Measurements from ENCODE around the gene TMEM26.
"Not testable (repeated sequence)": the region's sequence is repeated elsewhere in the genome, so short reads cannot be mapped to it uniquely, and the experiment has no call there.

The TMEM26 gene

GRCh38 chr10:61398366-61399129 lies 54.6 kb downstream of the TMEM26 start:
- DNase-seq: no peak

GRCh38 chr10:61397175-61397986 lies 55.8 kb downstream of the TMEM26 start:
- DNase-seq: no peak

DNA sequence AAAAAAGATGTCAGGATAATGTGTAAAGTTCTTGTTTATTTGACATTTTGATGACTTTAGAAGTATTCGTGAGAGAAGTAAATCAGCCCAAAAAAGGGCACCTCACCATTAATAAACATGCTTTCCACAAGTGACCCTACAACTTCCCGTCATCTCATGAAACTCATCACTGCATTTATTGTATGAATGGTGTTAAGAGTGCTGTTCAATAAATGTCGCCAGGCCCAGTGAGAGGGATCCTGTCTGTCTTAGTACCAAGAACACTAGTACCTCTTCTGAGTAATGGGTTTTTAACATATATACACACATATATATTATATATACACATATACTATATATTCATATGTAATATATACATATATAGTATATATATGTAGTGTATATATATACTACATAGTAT lies 61.9 kb downstream of the TMEM26 start:
- no peak for DNase-seq

- no peak for DNase-seq
These were observed 62.3 kb downstream of the TMEM26 start for GRCh38 chr10:61390851-61391250.

- DNase-seq: no peak
These were observed 63.3 kb downstream of the TMEM26 start for GRCh38 chr10:61389887-61390286.

DNA sequence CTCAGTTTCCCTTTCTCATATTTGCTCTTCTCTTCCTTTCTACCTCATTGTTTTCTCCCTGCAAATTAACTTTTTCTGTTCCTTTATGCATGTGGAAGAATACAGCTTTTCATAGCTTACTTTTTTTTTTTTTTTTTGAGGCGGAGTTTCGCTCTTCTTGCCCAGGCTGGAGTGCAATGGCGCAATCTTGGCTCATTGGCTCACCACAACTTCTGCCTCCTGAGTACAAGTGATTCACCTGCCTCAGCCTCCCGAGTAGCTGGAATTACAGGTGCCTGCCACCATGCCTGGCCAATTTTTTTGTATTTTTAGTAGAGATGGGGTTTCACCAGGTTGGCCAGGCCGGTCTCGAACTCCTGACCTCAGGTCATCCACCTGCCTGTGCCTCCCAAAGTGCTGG lies 64.2 kb downstream of the TMEM26 start:
- DNase-seq: not testable (repeated sequence)

GRCh38 chr10:61385231-61386001 lies 67.8 kb downstream of the TMEM26 start:
- no peak for DNase-seq

GRCh38 chr10:61381153-61381552 lies 72.0 kb downstream of the TMEM26 start:
- not testable (repeated sequence) for DNase-seq

GRCh38 chr10:61378865-61379264 lies 74.3 kb downstream of the TMEM26 start:
- no peak for DNase-seq

GRCh38 chr10:61376908-61377368 lies 76.2 kb downstream of the TMEM26 start:
- no peak for DNase-seq

GRCh38 chr10:61376377-61376776 lies 76.8 kb downstream of the TMEM26 start:
- DNase-seq: no peak

DNA sequence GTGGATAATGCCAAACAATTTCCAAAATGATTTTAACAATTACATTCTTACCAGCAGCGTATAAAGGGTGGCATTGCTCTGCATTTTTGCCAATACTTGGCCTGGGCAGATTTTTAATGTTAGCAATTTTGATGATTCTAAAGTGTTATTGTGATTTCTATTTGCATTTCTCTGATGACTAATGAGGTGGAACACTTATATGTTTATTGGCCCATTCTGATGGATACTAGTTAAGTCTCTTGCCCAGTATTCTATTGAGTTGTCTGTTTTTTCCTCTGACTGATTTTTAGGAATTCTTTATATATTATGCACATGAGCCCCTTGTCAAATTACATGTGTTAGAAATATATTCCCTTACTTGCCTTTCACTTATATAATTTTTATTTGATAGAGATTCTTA lies 86.8 kb downstream of the TMEM26 start:
- DNase-seq: no peak

DNA sequence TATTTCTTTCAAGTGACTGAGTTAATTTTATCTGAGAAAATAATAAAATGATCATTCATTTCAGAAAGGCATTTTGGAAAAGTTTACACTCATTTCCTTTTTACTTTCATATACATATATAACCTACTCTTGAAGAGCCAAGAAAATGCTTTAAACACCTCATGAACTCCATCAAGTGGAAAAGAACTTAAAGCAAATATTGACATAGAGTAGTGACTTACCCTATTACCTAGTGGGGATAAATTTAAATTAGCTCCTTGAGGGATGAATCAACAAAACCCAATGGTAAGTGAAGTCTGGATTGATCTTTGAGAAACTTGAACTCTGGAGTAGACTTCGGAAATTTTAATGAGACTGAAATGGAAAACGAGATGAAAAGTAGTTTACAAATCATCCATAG lies 88.6 kb downstream of the TMEM26 start:
- no peak for DNase-seq

GRCh38 chr10:61363006-61363405 lies 90.2 kb downstream of the TMEM26 start:
- no peak for DNase-seq

DNA sequence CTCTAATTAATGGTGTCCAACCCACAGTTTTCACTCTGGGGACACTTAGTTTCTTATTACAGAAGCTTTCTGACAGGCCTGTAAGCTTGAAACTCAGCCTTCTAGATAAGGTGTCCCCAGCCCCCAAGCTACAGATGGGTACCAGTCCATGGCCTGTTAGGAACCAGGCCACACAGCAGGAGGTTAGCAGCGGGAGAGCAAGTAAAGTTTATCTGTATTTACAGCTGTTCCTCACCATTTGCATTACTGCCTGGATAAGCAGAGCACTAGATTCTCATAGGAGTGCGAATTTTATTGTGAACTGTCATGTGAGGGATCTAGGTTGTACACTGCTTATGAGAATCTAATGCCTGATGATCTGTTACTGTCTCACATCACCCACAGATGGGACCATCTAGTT lies 93.7 kb downstream of the TMEM26 start:
- DNase-seq: no peak

- DNase-seq: no peak
These were observed 95.5 kb downstream of the TMEM26 start for GRCh38 chr10:61357687-61358086.
